ENCODE measurements around the gene SSU72. TPM values are rescaled to one million over a fixed set of nuclear protein-coding genes. Genes with fewer than 3 reads are reported as not detected.

Gene SSU72
- total RNA-seq, 6 experiments from 2014 or later: 46.6 to 72.6 (median 63.8) TPM

DNA sequence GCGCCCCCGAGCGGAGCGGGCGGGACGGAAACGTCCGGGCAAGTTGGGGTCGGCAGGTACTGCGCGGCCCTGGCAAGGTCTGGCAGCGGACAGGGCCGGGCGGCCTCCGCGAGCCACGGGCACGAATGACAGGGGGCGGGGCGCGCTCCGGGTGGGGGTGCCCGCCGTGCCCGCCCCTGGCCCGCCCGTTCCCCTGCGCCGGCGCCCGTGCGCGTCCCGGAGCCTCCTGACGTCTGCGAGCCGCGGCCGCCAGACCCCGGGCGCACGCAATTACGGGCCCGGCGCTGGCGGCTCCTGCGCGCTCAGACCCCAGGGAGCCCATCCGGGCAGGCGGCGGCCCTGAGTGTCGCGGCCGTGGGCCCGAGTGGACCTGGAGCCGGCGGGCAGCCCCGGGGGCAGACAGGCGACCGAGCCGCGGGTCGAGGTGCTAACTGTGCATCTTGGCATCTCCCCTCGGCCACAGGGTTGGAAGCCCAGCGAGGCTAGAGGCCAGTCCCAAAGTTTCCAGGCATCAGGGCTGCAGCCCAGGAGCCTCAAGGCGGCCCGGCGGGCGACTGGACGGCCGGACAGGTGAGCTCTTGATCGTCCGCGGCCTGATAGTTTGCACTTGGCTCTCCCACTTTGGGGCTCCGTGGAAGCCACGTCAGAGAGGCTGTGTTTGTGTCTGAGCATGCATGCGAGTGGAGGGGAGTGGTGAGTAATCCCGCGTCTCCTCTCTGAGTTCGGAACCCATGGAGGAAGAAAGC, 41.6 kb upstream of the SSU72 start:
- peak overlapping the region; percentile 95 to 100 (median 99) for H3K27ac ChIP-seq

DNA sequence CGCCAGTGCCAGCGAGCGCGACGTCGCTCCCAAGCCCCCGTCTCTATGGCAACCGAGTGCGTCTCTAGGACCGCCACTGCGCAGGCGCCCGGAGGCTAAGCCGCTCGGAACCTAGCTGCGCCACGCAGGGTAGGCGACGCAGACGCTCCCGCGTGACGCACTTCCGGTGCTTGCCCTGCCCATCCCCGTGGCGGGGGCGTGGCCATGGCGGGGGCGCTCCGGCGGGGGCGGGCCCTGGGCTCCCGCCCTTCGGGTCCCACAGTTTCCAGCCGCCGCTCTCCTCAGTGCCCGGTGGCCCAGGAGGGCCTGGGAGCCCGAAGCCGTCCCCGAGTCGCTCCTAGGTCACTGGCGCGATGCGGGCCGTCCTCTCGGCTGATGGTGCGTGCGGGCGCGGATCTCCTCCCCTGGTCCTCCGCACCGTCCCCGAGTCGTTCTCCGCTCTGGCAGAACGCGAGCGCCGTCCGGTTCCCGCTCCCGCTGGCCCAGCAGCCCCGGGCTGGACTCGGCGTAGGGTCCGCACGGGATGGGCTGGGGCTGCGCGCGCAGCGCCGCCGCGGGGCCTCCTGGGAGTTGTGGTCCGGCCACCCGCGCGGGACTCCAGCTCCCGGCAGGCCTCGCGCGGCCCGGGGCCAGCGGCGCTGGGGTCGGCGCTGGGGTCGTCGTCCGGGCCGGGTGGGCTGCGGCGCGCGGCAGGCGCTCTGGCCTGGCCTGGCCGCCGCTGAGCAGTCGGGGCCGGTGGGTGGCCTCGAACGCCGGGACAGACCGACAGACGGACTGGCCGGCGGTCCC, 40.8 kb upstream of the SSU72 start, which contains the start of gene MIB2:
Gene MIB2 (plus strand): TSS at position 245 of the 789 bp plus-strand sequence. CDS start 7,953 bp downstream, outside the sequence.
- peak; percentile 98 for DNase-seq
- intact Hi-C loops (cut with DNase I): no loop called here

More for the DNA sequence above, 41.6 kb upstream of the SSU72 start:
- peaks cover 0 to 30% (median 9%) of the 10 kb centered on the region in 4 donors for H3K4me1 ChIP-seq
- H3K4me3 ChIP-seq: peak overlapping the region; percentile 83 to 100 (median 99)
- DNase-seq: peak; percentile 66 to 69 (median 67)
- H3K36me3 ChIP-seq: no peaks in the 10 kb centered on the region
- no peaks in the 10 kb centered on the region for H3K9me3 ChIP-seq
- ATAC-seq: peak; percentile 5 to 24 (median 16)
- WGBS (ENCODE audit: insufficient coverage, low coverage, low lambda C conversion rate, missing lambda C conversion rate): 33% methylated on average over 5 of the region's 80 CpGs
- TF ChIP-seq POLR2A (IDR thresholded peaks at IDR 0.05): no peak
- TF ChIP-seq, protein P1, sequence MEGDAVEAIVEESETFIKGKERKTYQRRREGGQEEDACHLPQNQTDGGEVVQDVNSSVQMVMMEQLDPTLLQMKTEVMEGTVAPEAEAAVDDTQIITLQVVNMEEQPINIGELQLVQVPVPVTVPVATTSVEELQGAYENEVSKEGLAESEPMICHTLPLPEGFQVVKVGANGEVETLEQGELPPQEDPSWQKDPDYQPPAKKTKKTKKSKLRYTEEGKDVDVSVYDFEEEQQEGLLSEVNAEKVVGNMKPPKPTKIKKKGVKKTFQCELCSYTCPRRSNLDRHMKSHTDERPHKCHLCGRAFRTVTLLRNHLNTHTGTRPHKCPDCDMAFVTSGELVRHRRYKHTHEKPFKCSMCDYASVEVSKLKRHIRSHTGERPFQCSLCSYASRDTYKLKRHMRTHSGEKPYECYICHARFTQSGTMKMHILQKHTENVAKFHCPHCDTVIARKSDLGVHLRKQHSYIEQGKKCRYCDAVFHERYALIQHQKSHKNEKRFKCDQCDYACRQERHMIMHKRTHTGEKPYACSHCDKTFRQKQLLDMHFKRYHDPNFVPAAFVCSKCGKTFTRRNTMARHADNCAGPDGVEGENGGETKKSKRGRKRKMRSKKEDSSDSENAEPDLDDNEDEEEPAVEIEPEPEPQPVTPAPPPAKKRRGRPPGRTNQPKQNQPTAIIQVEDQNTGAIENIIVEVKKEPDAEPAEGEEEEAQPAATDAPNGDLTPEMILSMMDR (IDR thresholded peaks at IDR 0.05): no peak
- H3K27me3 ChIP-seq: no peaks in the 10 kb centered on the region
- intact Hi-C loops (cut with DNase I): no loop called here

DNA sequence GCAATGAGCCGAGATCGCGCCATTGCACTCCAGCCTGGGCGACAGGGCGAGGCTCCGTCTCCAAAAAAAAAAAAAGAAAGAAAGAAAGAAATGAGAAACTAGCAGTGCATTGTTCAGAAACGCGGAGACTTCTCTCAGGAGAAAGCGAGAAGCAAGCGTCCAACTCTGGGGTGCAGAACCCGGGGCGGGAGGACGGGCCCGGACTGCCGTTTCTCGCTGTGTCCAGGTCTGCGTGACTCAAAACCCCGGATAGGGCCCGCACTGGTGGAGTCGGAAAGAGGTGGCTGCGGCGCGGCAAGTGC, 40.2 kb upstream of the SSU72 start:
- Histone ChIP-seq H3K4me3 (peak overlapping the region; percentile 83 to 100 (median 99)), H3K36me3 (no peaks in the 10 kb centered on the region), H3K27ac (peak overlapping the region; percentile 95 to 100 (median 99)), H3K9me3 (no peaks in the 10 kb centered on the region), H3K4me1 (peaks cover 0 to 37% (median 13%) of the 10 kb centered on the region in 4 donors), H3K27me3 (no peaks in the 10 kb centered on the region)
- intact Hi-C loops (cut with DNase I): no loop called here
- 0% methylated on average over 7 of the region's 23 CpGs for WGBS (ENCODE audit: insufficient coverage, low coverage, low lambda C conversion rate, missing lambda C conversion rate)
- no peak for ATAC-seq
- no peak for DNase-seq
- TF ChIP-seq, protein P1 (IDR thresholded peaks at IDR 0.05): no peak
- TF ChIP-seq POLR2A (IDR thresholded peaks at IDR 0.05): no peak

More for the DNA sequence above, 40.8 kb upstream of the SSU72 start, which contains the start of gene MIB2:
- Histone ChIP-seq H3K4me3 (peak within 1 kb of the TSS; percentile 83 to 100 (median 99)), H3K9me3 (no peaks in the 10 kb centered on the region), H3K27ac (peak within 1 kb of the TSS; percentile 95 to 100 (median 99)), H3K4me1 (peaks cover 0 to 37% (median 12%) of the 10 kb centered on the region in 4 donors), H3K36me3 (no peaks in the 10 kb centered on the region), H3K27me3 (no peaks in the 10 kb centered on the region)
- WGBS (ENCODE audit: insufficient coverage, low coverage, low lambda C conversion rate, missing lambda C conversion rate): 0% methylated on average over 8 of the region's 107 CpGs
- TF ChIP-seq, protein P1 (IDR thresholded peaks at IDR 0.05): no peak
- TF ChIP-seq POLR2A (IDR thresholded peaks at IDR 0.05): peak; percentile 83
- peak; percentile 91 to 95 (median 94) for ATAC-seq

DNA sequence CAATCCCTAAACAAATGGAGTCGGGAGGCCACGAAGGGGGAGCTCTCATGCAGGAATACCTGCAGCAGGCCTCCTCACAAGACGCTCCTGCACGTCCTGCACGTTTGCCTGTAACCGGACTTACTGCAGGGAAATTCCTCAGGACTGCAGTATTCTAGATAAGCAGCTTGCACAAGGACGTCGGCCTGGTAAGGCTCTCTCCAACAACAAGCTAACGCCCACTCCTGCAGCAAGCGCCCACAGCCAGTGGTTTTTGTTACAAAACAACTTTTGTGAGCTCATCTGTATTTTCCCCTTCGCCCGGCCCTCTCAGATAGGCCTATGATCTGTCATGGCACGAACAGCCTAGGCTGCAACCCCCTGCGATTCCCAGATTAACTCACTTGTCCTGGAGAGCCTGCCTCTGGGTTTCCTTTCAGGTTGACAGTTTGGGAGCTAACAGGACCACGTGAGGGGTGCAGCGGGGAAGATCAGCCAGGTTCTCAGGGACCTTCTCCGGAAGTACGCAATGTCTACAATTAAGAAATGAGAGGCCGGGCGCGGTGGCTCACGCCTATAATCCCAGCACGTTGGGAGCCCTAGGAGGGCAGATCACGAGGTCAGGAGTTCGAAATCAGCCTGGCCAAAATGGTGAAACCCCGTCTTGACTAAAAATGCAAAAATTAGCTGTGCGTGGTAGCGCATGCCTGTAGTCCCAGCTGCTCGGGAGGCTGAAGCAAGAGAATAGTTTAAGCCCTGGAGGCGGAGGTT, 39.7 kb upstream of the SSU72 start:
- H3K4me1 ChIP-seq: peaks cover 0 to 37% (median 13%) of the 10 kb centered on the region in 4 donors
- peak overlapping the region; percentile 83 to 100 (median 99) for H3K4me3 ChIP-seq
- H3K9me3 ChIP-seq: no peaks in the 10 kb centered on the region
- H3K27ac ChIP-seq: peak overlapping the region in 2 of 3 donors; percentile 95 to 100
- DNase-seq: peak in 2 of 3 donors; percentile 47 to 68
- intact Hi-C loops (cut with DNase I): no loop called here
- WGBS (ENCODE audit: insufficient coverage, low coverage, low lambda C conversion rate, missing lambda C conversion rate): 5% methylated on average over 24 of the region's 30 CpGs
- H3K36me3 ChIP-seq: no peaks in the 10 kb centered on the region
- TF ChIP-seq POLR2A (IDR thresholded peaks at IDR 0.05): no peak
- TF ChIP-seq, protein P1 (IDR thresholded peaks at IDR 0.05): no peak
- no peaks in the 10 kb centered on the region for H3K27me3 ChIP-seq
- peak in 3 of 4 donors; percentile 6 to 15 (median 14) for ATAC-seq
